ENCODE measurements around the gene RRP7A.
"Not testable (repeated sequence)": the region's sequence is repeated elsewhere in the genome, so short reads cannot be mapped to it uniquely, and the experiment has no call there.

The RRP7A gene

GRCh38 chr22:42519525-42520401 lies at the start of gene RRP7A:
RRP7A (minus strand) TSS chr22:42519796; CDS start chr22:42519786, 10 bp downstream.
- peak; percentile 82 for DNase-seq (ENCODE audit: low read depth)

GRCh38 chr22:42567950-42568349 lies 48.4 kb upstream of the RRP7A start:
- not testable (repeated sequence) for DNase-seq (ENCODE audit: low read depth)

GRCh38 chr22:42565956-42566355 lies 46.4 kb upstream of the RRP7A start:
- DNase-seq (ENCODE audit: low read depth) = no peak

- no peak for DNase-seq (ENCODE audit: low read depth)
Observed at GRCh38 chr22:42564699-42565098, 45.1 kb upstream of the RRP7A start.

- not testable (repeated sequence) for DNase-seq (ENCODE audit: low read depth)
Observed at GRCh38 chr22:42563943-42564342, 44.3 kb upstream of the RRP7A start.

GRCh38 chr22:42562684-42563083 lies 43.1 kb upstream of the RRP7A start:
- DNase-seq (ENCODE audit: low read depth) = no peak

- DNase-seq (ENCODE audit: low read depth) = peak; percentile 31
Observed at GRCh38 chr22:42562279-42562678, 42.7 kb upstream of the RRP7A start.

- DNase-seq (ENCODE audit: low read depth) = no peak
Observed at GRCh38 chr22:42561856-42562255, 42.3 kb upstream of the RRP7A start.

- no peak for DNase-seq (ENCODE audit: low read depth)
Observed at GRCh38 chr22:42560781-42561180, 41.2 kb upstream of the RRP7A start.

- no peak for DNase-seq (ENCODE audit: low read depth)
Observed at GRCh38 chr22:42560381-42560780, 40.8 kb upstream of the RRP7A start.

- peak; percentile 68 for DNase-seq (ENCODE audit: low read depth)
Observed at GRCh38 chr22:42553475-42554361, 34.1 kb upstream of the RRP7A start, which contains the start of gene SERHL2. SERHL2 (plus strand) TSS chr22:42553956; CDS start chr22:42554021, 65 bp downstream.

- not testable (repeated sequence) for DNase-seq (ENCODE audit: low read depth)
Observed at GRCh38 chr22:42552294-42552647, 32.7 kb upstream of the RRP7A start.

GRCh38 chr22:42549331-42550060 lies 29.9 kb upstream of the RRP7A start:
- DNase-seq (ENCODE audit: low read depth) = no peak

GRCh38 chr22:42548597-42549330 lies 29.2 kb upstream of the RRP7A start:
- DNase-seq (ENCODE audit: low read depth) = no peak

- DNase-seq (ENCODE audit: low read depth) = not testable (repeated sequence)
Observed at GRCh38 chr22:42548126-42548525, 28.5 kb upstream of the RRP7A start.

- no peak for DNase-seq (ENCODE audit: low read depth)
Observed at GRCh38 chr22:42547562-42547961, 28.0 kb upstream of the RRP7A start.

GRCh38 chr22:42544686-42545085 lies 25.1 kb upstream of the RRP7A start:
- peak; percentile 99 for DNase-seq (ENCODE audit: low read depth)

GRCh38 chr22:42539236-42539771 lies 19.7 kb upstream of the RRP7A start:
- peak; percentile 95 for DNase-seq (ENCODE audit: low read depth)

GRCh38 chr22:42537199-42537831 lies 17.7 kb upstream of the RRP7A start:
- DNase-seq (ENCODE audit: low read depth) = peak; percentile 75

GRCh38 chr22:42536634-42537033 lies 17.0 kb upstream of the RRP7A start:
- DNase-seq (ENCODE audit: low read depth) = not testable (repeated sequence)

GRCh38 chr22:42536166-42536565 lies 16.6 kb upstream of the RRP7A start:
- DNase-seq (ENCODE audit: low read depth) = no peak

Data from amniotic epithelial cell (primary cell).